ENCODE results near the gene LGALS7. TPM values are rescaled to one million over a fixed set of nuclear protein-coding genes. Genes with fewer than 3 reads are reported as not detected.
"Not testable (repeated sequence)": the region's sequence is repeated elsewhere in the genome, so short reads cannot be mapped to it uniquely, and the experiment has no call there.

Gene LGALS7
- polyA plus RNA-seq, 1 donor from 2014 or later, result not detected

- H3K27ac ChIP-seq (ENCODE audit: low read length); H3K9me3 ChIP-seq (ENCODE audit: low read length); H3K9me2 ChIP-seq (ENCODE audit: insufficient read depth, low read length); H3F3A ChIP-seq (ENCODE audit: insufficient read depth, low read length, poor library complexity, severe bottlenecking); H3K4me2 ChIP-seq (ENCODE audit: low read length); H3K79me2 ChIP-seq (replicated peaks; ENCODE audit: insufficient read depth, low read length); H3K9ac ChIP-seq (ENCODE audit: low read length); H2AFZ ChIP-seq (ENCODE audit: low read depth, low read length); H4K20me1 ChIP-seq (ENCODE audit: insufficient read depth); H3K4me3 ChIP-seq (ENCODE audit: low read length); H3K36me3 ChIP-seq (ENCODE audit: insufficient read depth, low read length): not testable (repeated sequence)
- H3K27me3 ChIP-seq (ENCODE audit: insufficient read depth, low read depth, low read length), result peaks cover 17% of the 10 kb centered on the region
Measured at GRCh38 chr19:38790507-38791403, 17.4 kb upstream of the LGALS7 start.

DNA sequence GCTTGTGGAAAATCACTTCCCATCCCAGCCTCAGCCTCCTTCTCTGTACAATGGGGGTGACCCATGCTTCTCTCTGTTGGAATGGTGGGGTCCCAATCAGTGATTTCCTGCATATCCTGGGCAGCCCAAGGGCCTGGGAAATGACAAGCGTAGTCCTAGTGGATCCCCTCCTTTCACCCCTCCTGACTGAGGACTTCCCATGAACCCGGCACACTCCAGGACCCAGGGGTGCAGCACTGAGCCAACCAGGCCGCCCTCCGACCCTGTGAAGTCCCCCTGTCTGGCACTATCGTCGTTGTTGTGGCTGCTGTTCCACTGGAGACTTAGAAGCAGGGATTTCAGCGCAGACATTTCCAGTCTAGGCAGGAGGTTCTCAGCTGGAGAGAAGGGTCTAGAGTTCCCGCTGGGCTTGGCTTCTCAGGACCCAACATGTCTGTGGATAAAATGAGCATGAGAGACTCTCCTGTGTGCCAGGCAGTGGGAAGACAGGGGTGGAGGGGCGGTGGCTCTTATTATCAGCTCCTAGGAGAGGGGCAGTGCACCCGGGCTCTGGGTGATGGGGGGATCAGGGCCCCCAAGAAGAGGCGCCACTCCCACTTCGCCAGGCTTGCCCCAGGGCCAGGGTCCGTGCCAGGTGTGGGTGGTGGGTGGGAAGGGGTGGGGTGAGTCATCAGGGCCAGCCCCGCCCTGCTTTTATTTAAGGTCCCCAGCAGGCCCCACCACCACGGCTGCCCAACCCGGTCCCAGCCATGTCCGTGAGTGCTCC lies 15.3 kb upstream of the LGALS7 start, which contains the start of gene LGALS7B:
LGALS7B (plus strand) TSS at position 723 of the 766 bp plus-strand sequence; CDS start at position 750, 27 bp downstream.
- no peaks in the 10 kb centered on the region for H3K79me2 ChIP-seq (replicated peaks; ENCODE audit: insufficient read depth, low read length)
- H3K27me3 ChIP-seq (ENCODE audit: insufficient read depth, low read depth, low read length), result peaks cover 14% of the 10 kb centered on the region
- no peak within 1 kb of the TSS for H3K4me2 ChIP-seq (ENCODE audit: low read length)
- no peak within 1 kb of the TSS for H3K9ac ChIP-seq (ENCODE audit: low read length)
- TF ChIP-seq RAD21 (conservative IDR thresholded peaks at IDR 0.05) (no peak), EZH2 (IDR thresholded peaks at IDR 0.05; ENCODE audit: borderline replicate concordance, insufficient read depth, low read length, poor library complexity, severe bottlenecking) (no peak), MXI1 (conservative IDR thresholded peaks at IDR 0.05; ENCODE audit: poor library complexity, severe bottlenecking) (no peak), SMC3 (conservative IDR thresholded peaks at IDR 0.05; ENCODE audit: poor library complexity) (no peak), REST (IDR thresholded peaks at IDR 0.05; ENCODE audit: borderline replicate concordance) (no peak), POLR2AphosphoS5 (IDR thresholded peaks at IDR 0.05) (no peak), TAF1 (IDR thresholded peaks at IDR 0.05; ENCODE audit: low read depth) (no peak)
- TF ChIP-seq, protein P1, sequence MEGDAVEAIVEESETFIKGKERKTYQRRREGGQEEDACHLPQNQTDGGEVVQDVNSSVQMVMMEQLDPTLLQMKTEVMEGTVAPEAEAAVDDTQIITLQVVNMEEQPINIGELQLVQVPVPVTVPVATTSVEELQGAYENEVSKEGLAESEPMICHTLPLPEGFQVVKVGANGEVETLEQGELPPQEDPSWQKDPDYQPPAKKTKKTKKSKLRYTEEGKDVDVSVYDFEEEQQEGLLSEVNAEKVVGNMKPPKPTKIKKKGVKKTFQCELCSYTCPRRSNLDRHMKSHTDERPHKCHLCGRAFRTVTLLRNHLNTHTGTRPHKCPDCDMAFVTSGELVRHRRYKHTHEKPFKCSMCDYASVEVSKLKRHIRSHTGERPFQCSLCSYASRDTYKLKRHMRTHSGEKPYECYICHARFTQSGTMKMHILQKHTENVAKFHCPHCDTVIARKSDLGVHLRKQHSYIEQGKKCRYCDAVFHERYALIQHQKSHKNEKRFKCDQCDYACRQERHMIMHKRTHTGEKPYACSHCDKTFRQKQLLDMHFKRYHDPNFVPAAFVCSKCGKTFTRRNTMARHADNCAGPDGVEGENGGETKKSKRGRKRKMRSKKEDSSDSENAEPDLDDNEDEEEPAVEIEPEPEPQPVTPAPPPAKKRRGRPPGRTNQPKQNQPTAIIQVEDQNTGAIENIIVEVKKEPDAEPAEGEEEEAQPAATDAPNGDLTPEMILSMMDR (IDR thresholded peaks at IDR 0.05; ENCODE audit: poor library complexity, severe bottlenecking), result no peak
- H3F3A ChIP-seq (ENCODE audit: insufficient read depth, low read length, poor library complexity, severe bottlenecking), result no peaks in the 10 kb centered on the region
- H3K4me3 ChIP-seq (ENCODE audit: low read length), result no peak within 1 kb of the TSS
- no peak within 1 kb of the TSS for H3K27ac ChIP-seq (ENCODE audit: low read length)
- H2AFZ ChIP-seq (ENCODE audit: low read depth, low read length), result no peak within 1 kb of the TSS
- no peaks in the 10 kb centered on the region for H3K36me3 ChIP-seq (ENCODE audit: insufficient read depth, low read length)
- H4K20me1 ChIP-seq (ENCODE audit: insufficient read depth), result no peaks in the 10 kb centered on the region
- no peaks in the 10 kb centered on the region for H3K9me2 ChIP-seq (ENCODE audit: insufficient read depth, low read length)
- H3K9me3 ChIP-seq (ENCODE audit: low read length), result no peaks in the 10 kb centered on the region

Measured in neural cell (in vitro differentiated cells).